Fibroblast of the aortic adventitia (primary cell): ENCODE measurements around the gene STRN3. TPM values are rescaled to one million over a fixed set of nuclear protein-coding genes. Genes with fewer than 3 reads are reported as not detected.

Experiments
- DNase-seq: peaks from one replicate; pipeline ENCODE4 v3.0.0-alpha.2; 2010; ENCODE audit warnings: low read depth
- H3K4me3 ChIP-seq: 2 replicates; pipeline ENCODE4 v1.5.1; 2011; ENCODE audit warnings: low read depth, mild to moderate bottlenecking, control low read depth, low read length, moderate library complexity
- total RNA-seq: library from RNA; depleted of rRNA; stranded (reverse); fragments of >200 nt; gene quantifications from 2 replicates; pipeline ENCODE4 v1.2.3, GENCODE V29; 2012; ENCODE audit warnings: low replicate concordance
- TF ChIP-seq, protein P1 (sequence below): IDR thresholded peaks from 2 replicates; pipeline ENCODE4 v1.5.1; 2011; ENCODE audit warnings: mild to moderate bottlenecking, low read length, control low read depth, inconsistent platforms; ENCODE audit not compliant: insufficient read depth

Gene STRN3
- total RNA-seq, 1 donor = 51.1 TPM

DNA sequence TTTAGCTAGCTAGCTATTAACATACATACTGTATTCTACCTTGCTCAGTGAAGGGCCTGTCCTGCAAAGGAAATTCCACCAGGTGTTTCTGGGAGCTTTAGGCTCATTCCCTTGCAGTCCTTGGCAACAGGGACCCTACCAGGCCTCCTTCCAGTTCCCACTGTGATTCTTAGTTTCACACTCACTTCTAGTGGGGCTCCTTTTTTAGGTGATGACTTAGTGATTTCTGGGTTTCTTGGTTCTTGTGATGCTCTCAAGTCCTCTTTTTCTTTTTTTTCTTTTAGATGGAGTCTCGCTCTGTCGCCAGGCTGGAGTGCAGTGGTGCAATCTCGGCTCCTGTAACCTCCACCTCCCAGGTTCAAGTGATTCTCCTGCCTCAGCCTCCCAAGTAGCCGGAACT, 10.4 kb upstream of the STRN3 start:
- DNase-seq = no peak
- H3K4me3 ChIP-seq = no peak overlapping the region
- TF ChIP-seq, protein P1, sequence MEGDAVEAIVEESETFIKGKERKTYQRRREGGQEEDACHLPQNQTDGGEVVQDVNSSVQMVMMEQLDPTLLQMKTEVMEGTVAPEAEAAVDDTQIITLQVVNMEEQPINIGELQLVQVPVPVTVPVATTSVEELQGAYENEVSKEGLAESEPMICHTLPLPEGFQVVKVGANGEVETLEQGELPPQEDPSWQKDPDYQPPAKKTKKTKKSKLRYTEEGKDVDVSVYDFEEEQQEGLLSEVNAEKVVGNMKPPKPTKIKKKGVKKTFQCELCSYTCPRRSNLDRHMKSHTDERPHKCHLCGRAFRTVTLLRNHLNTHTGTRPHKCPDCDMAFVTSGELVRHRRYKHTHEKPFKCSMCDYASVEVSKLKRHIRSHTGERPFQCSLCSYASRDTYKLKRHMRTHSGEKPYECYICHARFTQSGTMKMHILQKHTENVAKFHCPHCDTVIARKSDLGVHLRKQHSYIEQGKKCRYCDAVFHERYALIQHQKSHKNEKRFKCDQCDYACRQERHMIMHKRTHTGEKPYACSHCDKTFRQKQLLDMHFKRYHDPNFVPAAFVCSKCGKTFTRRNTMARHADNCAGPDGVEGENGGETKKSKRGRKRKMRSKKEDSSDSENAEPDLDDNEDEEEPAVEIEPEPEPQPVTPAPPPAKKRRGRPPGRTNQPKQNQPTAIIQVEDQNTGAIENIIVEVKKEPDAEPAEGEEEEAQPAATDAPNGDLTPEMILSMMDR = no peak

DNA sequence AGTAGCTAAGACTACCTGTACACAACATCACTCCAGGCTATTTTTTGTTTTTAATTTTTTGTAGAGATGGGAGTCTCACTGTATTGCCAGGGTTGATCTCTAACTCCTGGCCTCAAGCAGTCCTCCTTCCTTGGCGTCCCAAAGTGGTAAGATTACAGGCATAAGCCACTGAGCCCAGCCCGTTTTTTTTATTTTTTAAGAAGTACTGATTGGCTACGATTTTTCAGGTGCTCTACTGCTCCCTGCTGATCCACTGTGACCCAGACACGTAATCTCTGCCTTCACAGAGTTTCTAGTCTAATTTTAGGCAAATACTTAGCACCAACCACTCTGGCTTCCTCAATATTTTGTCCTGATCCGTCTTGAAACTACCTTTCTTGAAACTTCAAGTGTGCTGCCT, 4.3 kb upstream of the STRN3 start:
- DNase-seq = no peak
- no peak overlapping the region for H3K4me3 ChIP-seq
- TF ChIP-seq, protein P1 = no peak

DNA sequence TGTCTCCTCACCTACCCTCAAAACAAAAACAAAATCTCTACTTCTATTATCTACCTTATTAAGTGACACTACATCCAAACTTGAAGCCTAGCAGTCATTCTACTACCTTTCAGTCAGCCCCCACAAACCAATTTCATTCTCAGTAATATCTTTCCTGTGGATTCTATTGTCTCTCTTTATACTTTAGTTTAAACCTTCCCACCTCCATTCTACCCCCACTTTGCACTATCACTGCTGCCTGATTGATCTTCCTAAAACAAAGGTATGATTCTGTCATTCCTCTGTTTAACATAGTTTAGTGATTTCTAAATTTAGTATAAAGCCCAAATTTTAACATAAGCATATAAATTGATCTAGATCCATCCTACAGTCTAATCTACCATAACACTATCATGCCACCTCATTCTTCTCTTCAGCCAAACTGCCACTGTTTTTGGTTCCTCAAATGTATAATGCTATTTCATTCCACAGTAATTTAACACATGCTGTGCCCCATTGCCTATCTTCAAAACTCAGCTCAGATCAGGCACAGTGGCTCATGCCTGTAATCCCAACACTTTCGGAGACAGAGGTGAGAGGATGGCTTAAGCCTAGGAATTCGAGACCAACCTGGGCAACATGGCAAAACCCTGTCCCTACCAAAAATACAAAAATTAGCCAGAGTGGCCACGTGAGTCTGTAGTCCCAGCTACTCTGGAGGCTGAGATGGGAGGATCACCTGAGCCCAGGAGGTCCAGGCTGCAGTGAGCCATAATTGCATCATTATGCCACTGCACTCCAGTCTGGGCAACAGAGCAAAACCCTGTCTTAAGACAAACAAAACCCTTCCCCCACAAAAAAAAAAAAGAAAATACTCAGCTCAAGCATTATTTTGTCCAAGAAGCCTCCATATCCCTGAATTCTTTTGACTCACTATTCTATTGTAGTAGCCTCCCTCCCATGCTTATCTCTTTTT, 3.1 kb upstream of the STRN3 start:
- TF ChIP-seq, protein P1 = no peak
- no peak overlapping the region for H3K4me3 ChIP-seq
- DNase-seq = peak; percentile 32

DNA sequence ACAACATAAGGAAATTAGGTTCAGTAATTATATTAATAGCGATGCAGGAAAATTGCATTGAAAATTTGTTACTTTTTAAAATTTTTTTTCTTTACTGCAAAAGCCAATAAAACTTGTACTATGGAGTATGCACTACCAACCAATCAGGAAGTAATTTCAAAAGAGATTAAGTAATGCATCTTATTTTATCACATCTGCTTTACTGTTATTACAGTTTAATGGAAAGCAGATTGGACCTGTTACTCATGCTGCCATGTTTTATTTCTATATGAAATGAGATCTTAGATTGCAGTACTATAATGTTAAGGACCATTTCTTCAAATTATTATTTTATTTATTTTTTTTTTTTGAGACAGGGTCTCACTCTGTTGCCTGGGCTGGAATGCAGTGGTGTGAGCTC, 1.7 kb upstream of the STRN3 start:
- no peak overlapping the region for H3K4me3 ChIP-seq
- DNase-seq = no peak
- TF ChIP-seq, protein P1 = no peak

DNA sequence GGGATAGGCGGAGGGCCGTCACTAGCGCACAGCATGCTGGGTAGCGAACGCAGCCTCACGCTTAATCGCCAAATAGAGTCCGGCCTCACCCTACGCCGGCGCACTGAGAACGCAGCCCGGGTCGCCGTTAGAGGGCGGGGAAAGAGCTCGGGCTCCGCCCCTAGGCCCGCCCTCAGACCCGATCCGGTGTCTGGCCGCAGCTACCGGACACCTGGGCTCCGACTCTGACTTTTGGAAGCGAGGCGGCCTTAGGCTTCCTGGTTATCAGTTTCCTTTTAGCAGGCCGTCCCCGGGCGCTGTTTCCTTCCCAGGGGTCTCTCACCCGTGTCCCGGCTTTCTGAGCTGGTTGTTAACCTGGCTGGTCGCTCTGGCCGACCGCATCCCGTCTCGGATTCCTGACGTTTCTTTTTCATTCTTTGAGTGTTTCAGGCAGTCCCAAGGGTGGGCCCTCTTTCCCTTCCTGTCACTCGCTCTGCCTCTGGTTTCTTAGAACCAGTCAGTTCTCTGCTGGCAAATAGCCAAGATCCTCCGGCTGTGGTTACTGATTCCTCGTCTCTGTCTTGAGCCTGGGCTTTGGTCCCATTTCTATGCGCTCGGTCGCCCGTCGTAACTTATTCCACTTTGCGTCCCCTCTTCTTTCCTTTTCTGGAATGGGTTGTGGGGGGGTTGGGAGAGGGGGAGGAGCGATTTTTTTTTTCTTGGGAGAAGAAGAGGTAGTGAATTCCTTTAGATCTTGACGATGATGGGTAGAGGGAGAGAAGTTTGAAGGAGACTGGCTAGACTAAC, 464 bp upstream of the STRN3 start:
- TF ChIP-seq, protein P1 = no peak
- peak; percentile 96 for DNase-seq
- H3K4me3 ChIP-seq = peak overlapping the region; percentile 96

DNA sequence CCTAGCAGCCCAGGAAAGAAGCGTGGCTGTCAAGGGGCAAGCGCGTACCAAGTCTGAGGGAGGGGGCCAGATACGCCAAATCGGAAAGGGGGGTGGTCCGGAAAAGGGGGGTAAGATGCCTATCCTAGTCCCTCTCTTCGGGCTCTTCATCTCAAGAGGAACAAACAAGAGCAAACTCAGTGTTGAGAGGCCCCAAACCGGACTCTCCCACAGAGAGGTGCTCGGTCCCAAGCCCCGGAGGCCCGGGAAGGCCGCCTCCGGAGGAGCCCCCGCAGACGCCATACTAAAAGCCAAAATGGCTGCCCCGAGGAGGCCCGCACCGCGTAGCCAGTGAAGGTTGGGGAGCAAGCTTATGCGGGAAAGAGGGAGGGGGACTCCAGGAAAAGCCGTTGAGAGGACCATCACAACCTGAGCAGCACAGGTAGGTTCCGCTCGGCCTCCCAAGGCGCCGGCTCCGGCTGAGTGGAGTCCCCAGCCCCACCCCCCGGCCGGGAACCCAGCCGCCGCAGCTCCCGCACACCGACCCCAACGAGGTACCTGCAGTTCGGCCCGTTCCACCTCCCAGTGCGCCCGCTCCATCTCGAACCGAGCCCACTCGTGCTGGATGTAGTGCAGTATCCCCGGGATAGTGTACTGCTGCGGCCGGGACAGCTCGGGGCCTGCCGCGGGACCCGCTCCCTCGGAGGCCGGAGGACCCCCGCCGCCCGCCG, 657 bp downstream of the STRN3 start, which contains the start of gene AP4S1:
Gene AP4S1 (plus strand): TSS at position 283 of the 710 bp plus-strand sequence. CDS start 40,548 bp downstream, outside the sequence.
- TF ChIP-seq, protein P1 = no peak
- DNase-seq = no peak
- peak within 1 kb of the TSS; percentile 96 for H3K4me3 ChIP-seq
